GM18505 (cell line): ENCODE measurements around the gene DPH6.
"Not testable (repeated sequence)": the region's sequence is repeated elsewhere in the genome, so short reads cannot be mapped to it uniquely, and the experiment has no call there.

Source experiments
- ATAC-seq: cut with Tn5 transposase; IDR thresholded peaks from one replicate; pipeline ENCODE4 v1.9.1; 2021; ENCODE audit not compliant: unreplicated experiment
- POLR2A ChIP-seq: IDR thresholded peaks from 4 replicates; pipeline ENCODE4 v1.6.1; 2011; ENCODE audit warnings: borderline replicate concordance; ENCODE audit not compliant: insufficient read depth, insufficient read length; ENCODE audit errors: extremely low read depth

DPH6 gene

DNA sequence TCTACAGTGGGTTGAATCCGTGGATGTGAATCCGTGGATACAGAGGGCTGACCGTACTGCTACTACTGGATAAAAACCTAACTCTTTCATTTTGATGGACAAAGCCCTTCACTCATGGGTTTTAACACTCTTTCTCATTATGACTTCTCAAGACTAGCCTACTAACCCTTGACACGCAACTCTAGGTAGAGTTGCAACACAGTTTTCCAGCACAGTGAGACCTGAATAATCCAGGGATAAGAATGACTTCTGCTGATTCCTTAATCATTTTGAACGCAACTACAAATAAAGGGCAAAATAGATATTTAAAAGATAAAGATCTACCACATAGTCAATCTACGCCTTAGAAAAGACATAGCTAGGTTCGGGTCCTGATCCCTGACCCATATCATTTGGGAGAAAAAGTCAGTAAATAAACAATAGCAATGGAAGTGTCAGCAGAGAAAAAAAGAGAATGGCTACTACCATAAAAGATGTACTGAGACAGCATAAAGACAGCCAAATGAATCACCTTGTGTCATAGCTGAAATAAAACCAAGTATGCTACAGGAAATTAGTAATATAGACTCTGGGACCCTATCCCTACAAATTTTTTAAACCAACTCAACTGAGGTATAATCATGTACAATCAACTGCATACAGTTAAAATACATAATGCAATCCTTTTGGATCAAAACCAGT lies 87.6 kb downstream of the DPH6 start:
- no peak for ATAC-seq
- TF ChIP-seq POLR2A = no peak

DNA sequence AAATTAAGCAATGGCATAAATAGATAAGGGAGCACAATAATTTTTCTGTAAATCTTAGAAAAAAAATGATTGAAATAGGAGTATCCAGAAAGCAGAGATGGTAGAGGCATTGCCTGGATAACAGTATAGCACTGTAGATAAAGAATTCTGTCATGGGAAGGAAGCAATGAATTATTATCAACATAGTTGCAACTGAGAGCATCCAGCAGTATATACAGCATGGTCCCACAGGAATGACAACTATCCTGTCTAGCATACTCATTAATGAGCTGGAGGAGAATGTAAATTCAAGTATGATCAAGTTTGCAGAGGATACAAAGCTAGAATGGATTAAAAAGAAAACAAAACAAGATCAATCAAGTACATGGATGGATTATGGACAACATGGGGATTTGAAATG lies 90.8 kb downstream of the DPH6 start:
- no peak for ATAC-seq
- TF ChIP-seq POLR2A = no peak

DNA sequence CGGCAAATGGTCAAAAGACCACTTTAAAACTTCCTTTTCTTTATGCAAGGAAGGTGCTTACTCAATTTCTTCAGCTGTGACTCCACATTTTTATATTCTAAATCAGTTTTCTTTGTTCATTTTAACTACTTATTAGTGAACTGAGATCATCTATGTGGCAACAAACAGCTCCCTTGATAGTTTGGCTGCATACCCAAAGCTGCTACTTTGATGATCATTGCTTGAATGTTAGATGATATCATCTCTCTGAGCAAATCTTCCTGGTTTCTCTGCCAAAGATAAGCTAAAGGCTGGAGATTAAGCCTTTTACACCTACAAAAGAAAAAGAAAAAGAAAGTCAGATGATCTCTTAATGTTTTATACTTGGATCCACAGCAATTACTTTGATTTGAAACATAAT lies 95.5 kb downstream of the DPH6 start:
- TF ChIP-seq POLR2A = no peak
- no peak for ATAC-seq

DNA sequence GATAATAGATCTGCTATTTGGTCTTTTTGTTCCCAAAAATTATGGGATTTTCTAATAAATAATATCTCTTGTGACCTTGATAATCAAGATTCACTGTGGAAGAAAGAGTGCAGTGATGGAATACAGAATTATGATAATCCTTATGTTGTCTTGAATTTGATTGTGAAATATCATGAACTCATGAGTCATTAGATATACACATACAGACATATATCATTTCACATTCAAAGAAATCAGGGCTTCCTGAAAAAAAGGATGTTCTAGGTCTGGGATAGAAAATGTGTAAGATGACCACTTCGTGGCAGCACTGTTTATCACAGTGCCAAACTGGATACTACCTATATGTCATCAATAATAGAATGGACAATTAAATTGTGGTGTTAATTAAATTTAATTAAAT lies 97.7 kb downstream of the DPH6 start:
- ATAC-seq = no peak
- TF ChIP-seq POLR2A = no peak

DNA sequence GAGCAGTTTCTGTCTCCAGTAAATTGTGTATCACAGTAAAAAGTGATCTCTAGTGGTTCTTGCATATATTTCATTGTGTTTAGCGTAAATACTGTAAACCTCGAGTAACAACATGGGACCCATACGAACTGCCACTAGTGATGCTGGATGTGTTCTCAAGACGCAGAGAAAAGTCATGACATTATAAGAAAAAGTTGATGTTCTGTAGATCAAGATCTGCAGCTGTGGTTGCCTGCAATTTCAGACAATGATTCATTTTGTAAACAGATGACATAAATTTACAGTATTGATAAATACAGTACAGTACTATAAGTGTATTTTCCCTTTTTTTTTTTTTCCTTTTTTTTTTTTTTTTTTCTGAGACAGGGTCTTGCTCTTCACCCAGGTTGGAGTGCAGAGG lies 100.1 kb downstream of the DPH6 start:
- TF ChIP-seq POLR2A = no peak
- ATAC-seq = no peak

DNA sequence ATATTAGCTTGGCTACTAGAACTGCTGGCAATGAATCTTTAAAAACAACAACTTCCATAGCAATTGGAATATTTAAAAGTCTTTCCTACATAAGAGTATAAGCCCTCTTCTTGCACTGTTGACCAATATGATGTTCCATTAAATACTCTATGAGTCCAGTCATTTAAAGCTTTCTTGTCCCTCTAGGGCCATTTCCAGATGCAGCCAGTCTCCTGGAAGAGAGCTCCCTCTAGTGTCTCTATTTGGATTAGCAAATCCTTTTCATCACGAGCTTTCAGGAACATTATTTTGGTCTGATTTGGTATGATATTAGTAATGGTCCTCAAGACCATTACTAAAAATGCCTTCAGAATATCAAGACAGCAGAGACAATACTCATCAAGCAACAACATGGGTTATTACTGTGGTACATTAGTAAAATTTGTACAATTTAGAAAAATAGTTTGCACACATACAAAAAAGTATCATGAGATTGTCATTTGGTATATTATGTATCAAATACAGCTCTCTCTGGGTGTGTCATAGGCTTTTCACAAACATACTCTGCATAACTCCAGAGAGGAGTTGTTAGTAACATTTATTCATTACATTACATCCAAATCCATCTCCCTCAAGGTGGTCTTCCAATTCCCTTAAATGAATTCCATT lies 101.3 kb downstream of the DPH6 start:
- TF ChIP-seq POLR2A = no peak
- ATAC-seq = no peak

DNA sequence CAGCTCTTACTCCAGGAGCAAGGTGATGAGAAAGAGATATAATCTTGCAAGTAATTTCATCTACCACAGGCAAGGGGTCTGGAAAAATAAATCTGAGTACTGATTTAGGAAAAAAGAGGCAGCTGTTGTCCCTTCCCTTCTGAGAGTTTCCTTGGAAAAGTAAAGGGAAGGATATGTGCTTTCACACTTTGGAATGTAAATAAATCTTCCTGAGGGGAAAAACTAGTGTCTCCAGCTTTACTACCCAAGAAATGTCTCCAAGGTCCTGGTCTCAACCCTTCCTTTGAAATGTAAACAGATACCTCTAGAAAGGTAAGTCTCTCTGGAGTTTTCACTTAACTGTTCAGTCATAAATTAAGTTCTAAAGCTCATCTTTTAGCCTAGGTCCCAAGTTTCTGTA lies 102.6 kb downstream of the DPH6 start:
- no peak for TF ChIP-seq POLR2A
- ATAC-seq = no peak

DNA sequence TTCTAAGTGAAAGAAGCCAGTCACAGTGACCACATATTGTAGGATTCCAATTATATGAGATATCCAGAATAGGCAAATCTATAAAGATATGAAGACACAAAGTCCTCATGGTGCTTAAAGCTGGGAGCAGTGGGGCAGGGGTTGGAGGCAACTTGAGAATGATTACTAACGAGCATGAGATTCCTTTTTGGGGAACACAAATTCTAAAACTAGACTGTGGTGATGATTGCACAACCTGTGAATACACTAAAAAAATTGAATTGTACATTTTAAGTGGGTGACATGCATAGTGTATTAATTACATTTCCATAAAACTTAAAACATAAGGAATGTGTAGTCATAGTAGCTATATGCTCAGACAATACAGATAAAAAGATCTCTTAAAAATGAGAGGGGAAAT lies 103.2 kb downstream of the DPH6 start:
- ATAC-seq = no peak
- TF ChIP-seq POLR2A = no peak

DNA sequence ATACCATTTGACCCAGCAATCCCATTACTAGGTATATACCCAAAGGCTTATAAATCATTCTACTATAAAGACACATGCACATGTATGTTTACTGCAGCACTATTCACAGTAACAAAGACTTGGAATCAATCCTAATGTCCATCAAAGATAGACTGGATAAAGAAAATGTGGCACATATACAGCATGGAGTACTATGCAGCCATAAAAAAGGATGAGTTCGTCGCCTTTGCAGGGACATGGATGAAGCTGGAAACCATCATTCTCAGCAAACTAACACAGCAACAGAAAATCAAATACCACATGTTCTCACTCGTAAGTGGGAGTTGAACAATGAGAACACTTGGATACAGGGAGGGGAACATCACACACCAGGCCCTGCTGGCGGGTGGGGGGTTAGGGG lies 104.7 kb downstream of the DPH6 start:
- ATAC-seq = not testable (repeated sequence)

DNA sequence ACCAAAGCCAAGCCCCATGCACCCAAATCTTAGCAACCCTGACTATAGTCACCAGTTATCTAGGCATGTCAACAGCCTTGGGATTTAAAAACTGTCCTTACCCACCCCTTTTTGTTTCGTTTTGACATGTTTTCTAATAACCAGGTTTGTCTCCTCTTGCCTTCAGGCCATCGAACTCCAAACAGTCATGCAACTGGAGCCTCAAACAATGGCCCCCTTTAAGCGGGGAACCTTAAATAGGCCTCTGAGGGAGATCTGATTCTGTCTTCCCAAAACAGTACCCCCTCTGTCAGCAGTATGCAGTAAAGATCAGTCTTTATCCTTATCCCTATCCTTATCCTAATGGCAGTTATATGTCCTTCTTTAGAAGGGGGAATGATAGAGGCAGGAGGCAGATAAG lies 105.7 kb downstream of the DPH6 start:
- TF ChIP-seq POLR2A = no peak
- ATAC-seq = no peak

DNA sequence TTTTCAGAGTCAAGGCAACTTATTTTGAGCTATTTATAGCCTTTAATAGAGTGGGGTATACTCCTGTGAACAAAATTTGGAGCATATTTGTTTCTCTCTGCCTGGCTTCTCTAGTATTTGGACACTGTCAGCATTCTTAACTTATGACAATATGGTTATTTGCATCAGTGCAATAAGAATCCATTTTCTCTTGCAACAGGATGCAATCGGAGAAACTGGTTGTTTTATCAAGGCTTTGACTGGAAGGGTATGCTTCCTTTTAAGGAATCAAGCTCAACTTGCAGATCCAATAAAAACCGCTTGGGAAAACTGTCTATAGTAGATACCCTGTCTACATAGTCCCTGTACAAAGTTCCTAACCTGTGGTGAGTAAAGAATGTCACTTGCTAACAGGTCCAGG lies 106.7 kb downstream of the DPH6 start:
- no peak for TF ChIP-seq POLR2A
- ATAC-seq = no peak

DNA sequence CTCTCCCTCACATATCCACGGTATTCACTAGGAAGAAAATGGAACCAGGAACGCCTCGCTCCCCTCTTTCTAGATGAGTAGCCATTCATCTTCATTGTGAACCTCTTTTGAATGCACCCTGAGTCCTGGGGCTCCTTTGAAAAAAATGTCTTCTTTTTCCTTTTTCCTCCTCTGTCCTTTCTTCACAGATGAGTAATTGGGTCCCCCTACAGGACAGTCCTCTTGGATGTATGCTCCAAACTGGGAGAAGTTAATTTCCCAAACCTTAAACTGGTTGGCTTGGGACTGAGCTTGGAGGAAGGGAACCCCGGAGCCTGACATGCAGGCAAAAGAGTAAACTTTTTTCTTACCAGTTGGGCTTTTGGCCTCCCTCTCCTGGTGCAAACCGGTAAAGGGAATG lies 108.8 kb downstream of the DPH6 start:
- ATAC-seq = no peak
- TF ChIP-seq POLR2A = no peak

DNA sequence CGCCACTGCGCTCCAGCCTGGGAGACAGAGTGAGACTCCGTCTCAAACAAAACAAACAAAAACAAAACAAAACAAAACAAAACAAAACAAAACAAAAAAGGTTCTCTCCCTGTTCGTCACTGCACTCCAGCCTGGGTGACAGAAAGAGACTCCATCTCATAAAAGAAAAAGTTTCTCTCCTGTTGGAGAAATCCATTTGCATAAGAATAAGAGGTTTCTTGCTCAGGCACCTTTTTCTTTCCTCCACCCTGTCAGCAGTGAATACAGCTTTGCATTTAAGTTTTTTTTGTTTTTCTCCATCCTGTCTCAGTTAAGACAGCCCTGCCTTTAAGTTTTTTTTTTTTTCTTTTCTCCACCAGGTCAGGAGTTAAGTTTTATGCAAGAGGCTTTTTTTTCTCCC lies 109.5 kb downstream of the DPH6 start:
- TF ChIP-seq POLR2A = no peak
- no peak for ATAC-seq

DNA sequence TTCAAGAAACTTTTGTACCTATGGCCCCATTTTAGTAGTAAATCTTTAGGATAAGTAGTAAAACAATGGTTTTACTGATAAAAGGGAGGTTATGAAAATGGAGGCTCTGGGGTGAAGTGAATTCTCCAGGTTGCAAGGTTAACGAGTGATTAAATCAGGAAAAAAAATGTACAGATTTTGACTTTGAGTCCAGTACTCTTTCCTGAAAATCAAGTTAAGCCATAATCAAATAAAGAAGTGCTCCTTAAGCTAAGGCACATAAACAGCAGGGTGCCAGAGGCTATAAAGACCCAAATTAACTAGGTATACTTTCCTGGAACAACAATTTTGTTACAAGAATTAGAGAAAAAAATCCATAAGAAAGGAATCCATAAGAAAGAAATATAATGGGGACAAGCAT lies 114.7 kb downstream of the DPH6 start:
- ATAC-seq = no peak
- TF ChIP-seq POLR2A = no peak

DNA sequence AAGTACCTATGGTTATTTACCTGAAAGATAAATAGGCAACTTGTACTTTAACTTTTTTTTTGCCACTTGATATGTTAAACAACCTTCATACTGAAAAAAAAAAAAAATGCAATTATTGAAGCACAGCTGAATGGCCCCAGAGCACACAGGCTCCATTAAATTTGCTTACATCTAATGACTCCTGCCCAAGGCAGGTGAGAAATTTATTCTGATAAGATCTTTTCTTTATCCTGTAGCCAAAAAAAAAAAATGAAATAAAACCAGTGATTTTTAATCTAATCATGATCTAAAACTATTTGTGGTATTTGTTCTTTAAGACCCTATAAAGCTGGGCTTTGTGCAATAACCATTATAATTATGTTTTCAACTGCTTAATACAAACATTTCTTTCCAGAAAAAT lies 115.7 kb downstream of the DPH6 start:
- ATAC-seq = no peak
- no peak for TF ChIP-seq POLR2A

DNA sequence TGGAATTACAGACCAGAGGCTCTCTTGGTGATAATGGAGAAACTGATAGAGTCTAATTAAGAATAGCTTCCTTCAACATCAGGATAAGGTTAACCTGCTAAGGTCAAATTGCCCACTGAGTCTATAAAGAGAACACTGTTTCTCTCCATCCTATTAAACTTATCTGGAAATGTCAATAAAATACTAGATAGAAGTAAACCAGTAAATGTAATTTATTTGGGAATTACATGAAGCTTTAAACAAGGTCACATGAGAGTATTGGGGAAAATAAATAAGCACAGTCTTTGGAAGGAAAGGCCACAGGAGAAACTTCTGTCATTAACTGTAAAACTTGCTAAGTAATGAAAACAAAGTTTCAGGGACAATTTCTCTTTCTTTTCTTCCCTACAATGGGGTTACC lies 118.5 kb downstream of the DPH6 start:
- no peak for TF ChIP-seq POLR2A
- ATAC-seq = no peak

DNA sequence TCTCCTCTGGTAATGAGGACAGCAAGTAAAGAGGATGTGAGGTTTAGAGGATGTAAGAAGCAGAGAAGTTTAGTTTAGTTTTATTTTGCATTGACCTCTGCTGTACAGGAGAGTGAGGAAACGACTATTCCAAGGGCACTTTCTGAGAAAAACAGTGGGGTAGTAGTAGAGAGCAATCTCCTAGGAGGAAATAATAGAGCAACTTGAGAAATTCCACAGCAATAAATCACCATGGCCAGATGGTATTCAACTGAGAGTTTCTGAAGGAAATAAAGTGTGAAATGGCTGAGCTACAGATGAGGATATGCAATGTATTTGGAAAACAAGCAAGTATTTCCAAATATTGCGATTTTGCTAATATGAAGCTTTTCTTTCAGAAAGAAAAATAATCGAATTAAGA lies 118.9 kb downstream of the DPH6 start:
- TF ChIP-seq POLR2A = no peak
- no peak for ATAC-seq
